Neural progenitor cell (in vitro differentiated cells): ENCODE results near the gene GCNT1.

Source experiments
- CTCF ChIP-seq: fragments of 200-600 bp; sonication (generic); IDR thresholded peaks from 2 replicates; pipeline ENCODE4 v1.5.1; 2017; ENCODE audit warnings: antibody characterized with exemption, mild to moderate bottlenecking
- EZH2 ChIP-seq: fragments of 200-600 bp; sonication (generic); IDR thresholded peaks from 2 replicates; pipeline ENCODE4 v1.6.1; 2017; ENCODE audit warnings: antibody characterized with exemption, mild to moderate bottlenecking, moderate library complexity
- EZH2phosphoT487 ChIP-seq: fragments of 200-600 bp; sonication (generic); IDR thresholded peaks from 2 replicates; pipeline ENCODE4 v1.6.1; 2017; ENCODE audit warnings: antibody characterized with exemption

DNA sequence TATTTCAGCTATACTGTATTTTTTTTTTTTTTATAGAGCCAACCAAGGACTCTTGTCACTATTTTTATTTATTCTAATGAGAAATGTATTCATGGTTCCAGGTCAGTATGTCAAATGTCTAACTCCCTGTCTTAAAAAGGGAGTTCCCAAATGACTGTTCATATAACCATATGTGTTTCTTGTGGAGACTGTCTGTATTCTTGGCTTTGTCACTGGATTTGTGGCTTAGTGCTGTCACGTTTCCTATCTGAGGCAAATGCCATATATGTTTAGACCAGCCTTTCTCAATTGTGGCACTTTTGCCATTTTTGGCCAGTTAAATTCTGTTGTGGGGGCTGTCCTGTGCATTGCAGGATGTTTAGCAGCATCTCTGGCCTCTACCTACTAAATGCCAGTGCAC is 3.1 kb downstream of the GCNT1 start:
- no peak for TF ChIP-seq EZH2
- no peak for TF ChIP-seq CTCF
- TF ChIP-seq EZH2phosphoT487, result no peak
